K562 (cell line): ENCODE measurements around the gene GAPDHS.

ENCODE experiments used
- CBX1 ChIP-seq: sonication (generic); IDR thresholded peaks from 2 replicates; pipeline ENCODE4 v1.6.1; 2016; ENCODE audit warnings: antibody characterized with exemption, low read depth, mild to moderate bottlenecking
- CBX8 ChIP-seq: fragments of 200-600 bp; sonication (generic); IDR thresholded peaks from 2 replicates; pipeline ENCODE4 v1.6.1; 2012; ENCODE audit warnings: borderline replicate concordance, mixed run types, low read depth, mild to moderate bottlenecking, moderate library complexity, mixed read lengths, low read length, control low read depth, inconsistent platforms; ENCODE audit not compliant: poor library complexity, severe bottlenecking; ENCODE audit errors: extremely low read depth
- CTCF ChIP-seq, 3 experiments: IDR thresholded peaks in 2 of 3; conservative IDR thresholded peaks in 1 of 3; 2 replicates each; pipeline ENCODE4 v1.5.1; 2011 to 2012; ENCODE audit warnings: low read length in 3 of 3, mild to moderate bottlenecking in 3 of 3, control low read depth in 2 of 3, improper control_type of control experiment in 1 of 3, inconsistent platforms in 1 of 3, low read depth in 1 of 3, mixed read lengths in 1 of 3, moderate library complexity in 1 of 3; ENCODE audit not compliant: insufficient read depth in 2 of 3
- DMBX1 ChIP-seq: fragments of 250-450 bp; sonication (Bioruptor Pico); IDR thresholded peaks from 2 replicates; pipeline ENCODE4 v1.8.0; 2022; ENCODE audit warnings: inconsistent platforms, mild to moderate bottlenecking, moderate library complexity, borderline replicate concordance
- ETS1 ChIP-seq: conservative IDR thresholded peaks from 2 replicates; pipeline ENCODE4 v1.6.1; 2011; ENCODE audit warnings: low read depth, mild to moderate bottlenecking, low read length; ENCODE audit not compliant: control insufficient read depth
- HMGXB4 ChIP-seq: sonication (generic); formaldehyde crosslinking; IDR thresholded peaks from 2 replicates; pipeline ENCODE4 v1.8.1; 2023; ENCODE audit warnings: mild to moderate bottlenecking, missing genetic modification reagents
- MTA3 ChIP-seq: fragments of 450-650 bp; formaldehyde crosslinking; IDR thresholded peaks from 2 replicates; pipeline ENCODE4 v1.6.1; 2017; ENCODE audit warnings: mild to moderate bottlenecking, borderline replicate concordance
- POLR2AphosphoS5 ChIP-seq: IDR thresholded peaks from 2 replicates; pipeline ENCODE4 v1.6.1; 2011; ENCODE audit warnings: mild to moderate bottlenecking, low read depth, low read length, moderate library complexity; ENCODE audit not compliant: control insufficient read depth, insufficient read depth
- SMAD1 ChIP-seq: fragments of 150-350 bp; IDR thresholded peaks from 2 replicates; pipeline ENCODE4 v1.6.1; 2014; ENCODE audit warnings: low read length, low read depth; ENCODE audit not compliant: partially characterized antibody
- SRSF7 ChIP-seq: fragments of 200-400 bp; formaldehyde crosslinking; optimal IDR thresholded peaks from 2 replicates; pipeline ENCODE3; 2017; ENCODE audit warnings: mild to moderate bottlenecking, low read depth, low read length
- TARDBP ChIP-seq: fragments of 450-650 bp; IDR thresholded peaks from 2 replicates; pipeline ENCODE4 v1.6.1; 2016

- TF ChIP-seq ETS1 (no peak), CBX8 (no peak), SMAD1 (no peak), HMGXB4 (CRISPR knock-in tag) (no peak), MTA3 (no peak), POLR2AphosphoS5 (no peak), CBX1 (no peak), DMBX1 (CRISPR knock-in tag) (no peak), CTCF (IDR thresholded peaks at IDR 0.05 in 2 of 3, conservative IDR thresholded peaks at IDR 0.05 in 1 of 3; ENCODE audit: insufficient read depth in 2 of 3, low read depth in 1 of 3, low read length in 3 of 3) (no peak), TARDBP (no peak), SRSF7 (no peak)
Measured at GRCh38 chr19:35516310-35516709, 16.9 kb upstream of the GAPDHS start.
